ENCODE measurements around the gene EIPR1.

The EIPR1 gene

GRCh38 chr2:3246406-3246805 is 131.2 kb downstream of the EIPR1 start:
- no peaks in the 10 kb centered on the region for H3K36me3 ChIP-seq (ENCODE audit: control insufficient read depth, insufficient read depth, low read length)
- no peak overlapping the region for H3K9ac ChIP-seq (ENCODE audit: low read length)
- no peak overlapping the region for H3K4me3 ChIP-seq (ENCODE audit: low read length)
- H3K27ac ChIP-seq (ENCODE audit: low read depth, low read length) = no peak overlapping the region
- H3K4me1 ChIP-seq (ENCODE audit: control insufficient read depth, insufficient read depth, low read length) = no peaks in the 10 kb centered on the region
- H3K27me3 ChIP-seq (ENCODE audit: control insufficient read depth, insufficient read depth, low read length) = no peaks in the 10 kb centered on the region

GRCh38 chr2:3244486-3244885 is 133.1 kb downstream of the EIPR1 start:
- Histone ChIP-seq H3K4me3 (ENCODE audit: low read length) (no peak overlapping the region), H3K27me3 (ENCODE audit: control insufficient read depth, insufficient read depth, low read length) (no peaks in the 10 kb centered on the region), H3K4me1 (ENCODE audit: control insufficient read depth, insufficient read depth, low read length) (no peaks in the 10 kb centered on the region), H3K9ac (ENCODE audit: low read length) (no peak overlapping the region), H3K27ac (ENCODE audit: low read depth, low read length) (no peak overlapping the region), H3K36me3 (ENCODE audit: control insufficient read depth, insufficient read depth, low read length) (no peaks in the 10 kb centered on the region)

- Histone ChIP-seq H3K27ac (ENCODE audit: low read depth, low read length) (no peak overlapping the region), H3K4me3 (ENCODE audit: low read length) (no peak overlapping the region), H3K9ac (ENCODE audit: low read length) (no peak overlapping the region), H3K36me3 (ENCODE audit: control insufficient read depth, insufficient read depth, low read length) (no peaks in the 10 kb centered on the region), H3K27me3 (ENCODE audit: control insufficient read depth, insufficient read depth, low read length) (no peaks in the 10 kb centered on the region), H3K4me1 (ENCODE audit: control insufficient read depth, insufficient read depth, low read length) (no peaks in the 10 kb centered on the region)
These were observed 133.8 kb downstream of the EIPR1 start for GRCh38 chr2:3243804-3244203.

GRCh38 chr2:3242747-3243369 is 134.8 kb downstream of the EIPR1 start:
- H3K36me3 ChIP-seq (ENCODE audit: control insufficient read depth, insufficient read depth, low read length) = no peaks in the 10 kb centered on the region
- no peaks in the 10 kb centered on the region for H3K4me1 ChIP-seq (ENCODE audit: control insufficient read depth, insufficient read depth, low read length)
- no peak overlapping the region for H3K4me3 ChIP-seq (ENCODE audit: low read length)
- no peak overlapping the region for H3K9ac ChIP-seq (ENCODE audit: low read length)
- H3K27ac ChIP-seq (ENCODE audit: low read depth, low read length) = no peak overlapping the region
- no peaks in the 10 kb centered on the region for H3K27me3 ChIP-seq (ENCODE audit: control insufficient read depth, insufficient read depth, low read length)

GRCh38 chr2:3241971-3242746 is 135.5 kb downstream of the EIPR1 start:
- H3K27me3 ChIP-seq (ENCODE audit: control insufficient read depth, insufficient read depth, low read length) = no peaks in the 10 kb centered on the region
- no peaks in the 10 kb centered on the region for H3K4me1 ChIP-seq (ENCODE audit: control insufficient read depth, insufficient read depth, low read length)
- H3K4me3 ChIP-seq (ENCODE audit: low read length) = no peak overlapping the region
- H3K9ac ChIP-seq (ENCODE audit: low read length) = no peak overlapping the region
- peaks cover 3% of the 10 kb centered on the region for H3K36me3 ChIP-seq (ENCODE audit: control insufficient read depth, insufficient read depth, low read length)
- no peak overlapping the region for H3K27ac ChIP-seq (ENCODE audit: low read depth, low read length)

GRCh38 chr2:3238951-3239841 is 138.4 kb downstream of the EIPR1 start:
- Histone ChIP-seq H3K4me1 (ENCODE audit: control insufficient read depth, insufficient read depth, low read length) (no peaks in the 10 kb centered on the region), H3K27me3 (ENCODE audit: control insufficient read depth, insufficient read depth, low read length) (no peaks in the 10 kb centered on the region), H3K36me3 (ENCODE audit: control insufficient read depth, insufficient read depth, low read length) (peaks cover 3% of the 10 kb centered on the region), H3K27ac (ENCODE audit: low read depth, low read length) (no peak overlapping the region), H3K9ac (ENCODE audit: low read length) (no peak overlapping the region), H3K4me3 (ENCODE audit: low read length) (no peak overlapping the region)

- no peak overlapping the region for H3K4me3 ChIP-seq (ENCODE audit: low read length)
- H3K4me1 ChIP-seq (ENCODE audit: control insufficient read depth, insufficient read depth, low read length) = no peaks in the 10 kb centered on the region
- H3K27ac ChIP-seq (ENCODE audit: low read depth, low read length) = no peak overlapping the region
- H3K36me3 ChIP-seq (ENCODE audit: control insufficient read depth, insufficient read depth, low read length) = peaks cover 3% of the 10 kb centered on the region
- no peak overlapping the region for H3K9ac ChIP-seq (ENCODE audit: low read length)
- H3K27me3 ChIP-seq (ENCODE audit: control insufficient read depth, insufficient read depth, low read length) = no peaks in the 10 kb centered on the region
These were observed 141.1 kb downstream of the EIPR1 start for GRCh38 chr2:3236300-3237045.

- Histone ChIP-seq H3K4me1 (ENCODE audit: control insufficient read depth, insufficient read depth, low read length) (no peaks in the 10 kb centered on the region), H3K36me3 (ENCODE audit: control insufficient read depth, insufficient read depth, low read length) (peaks cover 3% of the 10 kb centered on the region), H3K4me3 (ENCODE audit: low read length) (no peak overlapping the region), H3K27ac (ENCODE audit: low read depth, low read length) (no peak overlapping the region), H3K27me3 (ENCODE audit: control insufficient read depth, insufficient read depth, low read length) (no peaks in the 10 kb centered on the region), H3K9ac (ENCODE audit: low read length) (no peak overlapping the region)
These were observed 143.7 kb downstream of the EIPR1 start for GRCh38 chr2:3233877-3234276.

GRCh38 chr2:3229221-3229620 is 148.4 kb downstream of the EIPR1 start:
- no peaks in the 10 kb centered on the region for H3K27me3 ChIP-seq (ENCODE audit: control insufficient read depth, insufficient read depth, low read length)
- no peaks in the 10 kb centered on the region for H3K36me3 ChIP-seq (ENCODE audit: control insufficient read depth, insufficient read depth, low read length)
- H3K4me3 ChIP-seq (ENCODE audit: low read length) = no peak overlapping the region
- H3K9ac ChIP-seq (ENCODE audit: low read length) = no peak overlapping the region
- no peak overlapping the region for H3K27ac ChIP-seq (ENCODE audit: low read depth, low read length)
- H3K4me1 ChIP-seq (ENCODE audit: control insufficient read depth, insufficient read depth, low read length) = no peaks in the 10 kb centered on the region

- Histone ChIP-seq H3K27ac (ENCODE audit: low read depth, low read length) (no peak overlapping the region), H3K36me3 (ENCODE audit: control insufficient read depth, insufficient read depth, low read length) (no peaks in the 10 kb centered on the region), H3K4me3 (ENCODE audit: low read length) (no peak overlapping the region), H3K27me3 (ENCODE audit: control insufficient read depth, insufficient read depth, low read length) (no peaks in the 10 kb centered on the region), H3K4me1 (ENCODE audit: control insufficient read depth, insufficient read depth, low read length) (no peaks in the 10 kb centered on the region), H3K9ac (ENCODE audit: low read length) (no peak overlapping the region)
These were observed 152.9 kb downstream of the EIPR1 start for GRCh38 chr2:3224681-3225080.

- H3K4me1 ChIP-seq (ENCODE audit: control insufficient read depth, insufficient read depth, low read length) = no peaks in the 10 kb centered on the region
- H3K4me3 ChIP-seq (ENCODE audit: low read length) = no peak overlapping the region
- H3K36me3 ChIP-seq (ENCODE audit: control insufficient read depth, insufficient read depth, low read length) = no peaks in the 10 kb centered on the region
- no peak overlapping the region for H3K27ac ChIP-seq (ENCODE audit: low read depth, low read length)
- no peak overlapping the region for H3K9ac ChIP-seq (ENCODE audit: low read length)
- no peaks in the 10 kb centered on the region for H3K27me3 ChIP-seq (ENCODE audit: control insufficient read depth, insufficient read depth, low read length)
These were observed 154.3 kb downstream of the EIPR1 start for GRCh38 chr2:3223080-3223923.

All from rectal smooth muscle tissue (tissue), 1 donor.